ENCODE data around the gene GPD2. TPM values are rescaled to one million over a fixed set of nuclear protein-coding genes. Genes with fewer than 3 reads are reported as not detected.

Gene GPD2
- total RNA-seq, 6 experiments from 2014 or later: 3.2 to 8.8 (median 4.8) TPM

DNA sequence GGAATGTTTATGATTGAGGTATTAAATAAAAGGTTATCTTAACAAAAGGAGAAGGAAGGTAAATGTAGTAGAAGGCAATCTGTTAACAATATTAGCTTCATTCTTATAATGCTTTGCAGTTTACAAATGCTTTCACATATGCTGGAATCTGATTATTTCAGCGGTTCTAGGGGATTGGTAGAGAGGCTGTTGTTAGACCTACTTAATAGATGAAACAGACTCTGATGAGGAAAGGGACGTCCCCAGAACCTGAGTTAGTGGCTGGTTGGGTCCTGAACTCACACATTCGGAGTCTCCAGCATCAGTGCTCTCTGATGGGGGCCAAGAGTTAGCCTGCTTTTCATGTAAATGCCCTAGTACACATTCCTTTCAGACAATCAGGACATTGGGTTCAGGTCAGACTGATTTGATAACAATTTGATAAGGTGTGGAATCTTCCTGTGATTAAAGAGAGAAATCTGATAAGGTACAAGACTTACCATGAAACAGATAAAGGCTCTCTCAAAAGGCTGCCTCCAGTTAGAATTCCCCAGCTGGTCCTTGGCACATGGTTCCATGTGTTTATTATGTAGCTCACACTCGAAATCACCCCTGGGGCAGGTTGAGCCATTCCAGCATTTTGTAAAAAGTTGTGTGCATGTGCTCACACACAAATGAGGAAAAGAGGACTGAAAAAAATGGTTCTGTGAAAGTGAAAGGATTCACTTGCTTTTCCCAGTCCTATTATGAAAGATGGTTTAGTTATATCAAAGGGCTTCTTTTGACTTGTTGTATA, 103.1 kb downstream of the GPD2 start:
- no peak overlapping the region for H3K4me3 ChIP-seq
- no peak for ATAC-seq
- no peaks in the 10 kb centered on the region for H3K9me3 ChIP-seq
- no peak for DNase-seq
- no peaks in the 10 kb centered on the region for H3K4me1 ChIP-seq
- intact Hi-C loops (cut with DNase I): no loop called here
- H3K27me3 ChIP-seq: no peaks in the 10 kb centered on the region
- no peak for TF ChIP-seq POLR2A (IDR thresholded peaks at IDR 0.05)
- TF ChIP-seq, protein P1, sequence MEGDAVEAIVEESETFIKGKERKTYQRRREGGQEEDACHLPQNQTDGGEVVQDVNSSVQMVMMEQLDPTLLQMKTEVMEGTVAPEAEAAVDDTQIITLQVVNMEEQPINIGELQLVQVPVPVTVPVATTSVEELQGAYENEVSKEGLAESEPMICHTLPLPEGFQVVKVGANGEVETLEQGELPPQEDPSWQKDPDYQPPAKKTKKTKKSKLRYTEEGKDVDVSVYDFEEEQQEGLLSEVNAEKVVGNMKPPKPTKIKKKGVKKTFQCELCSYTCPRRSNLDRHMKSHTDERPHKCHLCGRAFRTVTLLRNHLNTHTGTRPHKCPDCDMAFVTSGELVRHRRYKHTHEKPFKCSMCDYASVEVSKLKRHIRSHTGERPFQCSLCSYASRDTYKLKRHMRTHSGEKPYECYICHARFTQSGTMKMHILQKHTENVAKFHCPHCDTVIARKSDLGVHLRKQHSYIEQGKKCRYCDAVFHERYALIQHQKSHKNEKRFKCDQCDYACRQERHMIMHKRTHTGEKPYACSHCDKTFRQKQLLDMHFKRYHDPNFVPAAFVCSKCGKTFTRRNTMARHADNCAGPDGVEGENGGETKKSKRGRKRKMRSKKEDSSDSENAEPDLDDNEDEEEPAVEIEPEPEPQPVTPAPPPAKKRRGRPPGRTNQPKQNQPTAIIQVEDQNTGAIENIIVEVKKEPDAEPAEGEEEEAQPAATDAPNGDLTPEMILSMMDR (IDR thresholded peaks at IDR 0.05): no peak
- 90% methylated on average over 4 of the region's 4 CpGs for WGBS (ENCODE audit: insufficient coverage, low coverage, low lambda C conversion rate, missing lambda C conversion rate)
- no peaks in the 10 kb centered on the region for H3K36me3 ChIP-seq
- no peak overlapping the region for H3K27ac ChIP-seq

DNA sequence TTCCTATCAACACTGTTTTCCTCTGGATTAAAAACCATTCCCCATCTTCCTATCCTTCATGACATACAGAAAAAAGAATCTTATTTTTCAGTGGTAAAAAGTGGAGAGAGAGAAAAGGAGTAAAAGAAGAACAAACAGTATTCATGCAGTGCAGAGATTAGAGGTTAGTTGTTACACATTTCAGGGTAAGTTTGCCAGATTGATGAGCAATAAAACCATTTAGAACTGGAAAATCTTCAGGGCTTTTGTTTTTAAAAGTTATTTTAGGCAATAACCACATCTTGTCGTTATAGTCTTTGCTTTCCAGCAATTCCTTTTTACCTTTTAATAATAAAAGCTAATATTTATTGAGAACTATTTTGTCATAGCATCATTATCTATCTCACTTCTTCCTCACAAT, 104.5 kb downstream of the GPD2 start:
- ATAC-seq (no peak), DNase-seq (no peak)
- H3K36me3 ChIP-seq: no peaks in the 10 kb centered on the region
- no peak overlapping the region for H3K27ac ChIP-seq
- no peaks in the 10 kb centered on the region for H3K27me3 ChIP-seq
- no peak overlapping the region for H3K4me3 ChIP-seq
- no peak for TF ChIP-seq POLR2A (IDR thresholded peaks at IDR 0.05)
- H3K4me1 ChIP-seq: no peaks in the 10 kb centered on the region
- H3K9me3 ChIP-seq: no peaks in the 10 kb centered on the region
- 35% methylated on average over 1 of the region's 1 CpG for WGBS (ENCODE audit: insufficient coverage, low coverage, low lambda C conversion rate, missing lambda C conversion rate)
- intact Hi-C loops (cut with DNase I): no loop called here

GRCh38 chr2:156541229-156541628, 105.0 kb downstream of the GPD2 start:
- Histone ChIP-seq H3K4me1 (no peaks in the 10 kb centered on the region), H3K27ac (no peak overlapping the region), H3K4me3 (no peak overlapping the region), H3K27me3 (no peaks in the 10 kb centered on the region), H3K36me3 (no peaks in the 10 kb centered on the region), H3K9me3 (no peaks in the 10 kb centered on the region)
- no peak for ATAC-seq
- no peak for DNase-seq
- intact Hi-C loops (cut with DNase I): no loop called here
- TF ChIP-seq, protein P1 (IDR thresholded peaks at IDR 0.05): no peak
- no peak for TF ChIP-seq POLR2A (IDR thresholded peaks at IDR 0.05)

DNA sequence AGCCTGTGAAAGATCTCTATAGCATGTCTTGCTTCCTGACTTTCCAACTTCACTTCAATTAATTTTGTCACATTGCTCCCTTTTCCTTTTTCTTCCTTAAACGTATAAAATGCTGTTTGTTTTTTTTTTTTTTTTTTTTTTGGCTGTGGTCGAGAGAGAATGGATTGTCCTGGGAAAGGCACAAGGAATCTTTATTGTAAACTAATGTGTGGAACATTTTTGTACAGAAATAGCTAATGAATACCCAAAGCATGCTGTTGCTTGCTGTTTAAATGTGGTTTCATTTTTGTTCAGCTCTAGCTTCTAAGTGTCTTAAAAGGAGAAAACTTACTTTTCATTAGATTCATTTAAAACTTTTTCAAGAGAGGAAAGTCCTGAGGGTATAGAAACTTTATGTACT, 105.5 kb downstream of the GPD2 start:
- DNase-seq: no peak
- intact Hi-C loops (cut with DNase I): no loop called here
- Histone ChIP-seq H3K27me3 (no peaks in the 10 kb centered on the region), H3K9me3 (no peaks in the 10 kb centered on the region), H3K27ac (no peak overlapping the region), H3K36me3 (no peaks in the 10 kb centered on the region), H3K4me1 (no peaks in the 10 kb centered on the region), H3K4me3 (no peak overlapping the region)
- ATAC-seq: no peak
- TF ChIP-seq, protein P1 (IDR thresholded peaks at IDR 0.05): no peak
- no peak for TF ChIP-seq POLR2A (IDR thresholded peaks at IDR 0.05)
- 53% methylated on average over 2 of the region's 2 CpGs for WGBS (ENCODE audit: insufficient coverage, low coverage, low lambda C conversion rate, missing lambda C conversion rate)

DNA sequence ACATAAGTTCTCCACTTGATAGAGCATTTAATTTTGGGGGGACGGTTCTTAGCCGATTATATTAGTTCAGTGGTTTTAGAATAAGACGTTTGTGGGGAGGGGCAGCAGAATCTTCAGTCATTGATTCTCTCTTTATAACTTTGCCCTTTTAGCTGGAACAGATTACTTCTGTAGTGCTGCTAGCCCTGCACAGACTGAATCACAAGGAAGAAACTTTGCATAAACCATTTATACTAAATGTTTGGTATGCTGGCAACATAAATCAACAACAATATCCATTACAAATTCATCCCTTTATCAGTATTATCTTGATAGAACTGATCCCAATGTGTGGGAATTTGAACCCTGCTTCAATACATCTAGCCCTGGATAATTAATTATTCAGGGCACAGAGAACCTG, 112.2 kb downstream of the GPD2 start:
- no peaks in the 10 kb centered on the region for H3K27me3 ChIP-seq
- intact Hi-C loops (cut with DNase I): no loop called here
- TF ChIP-seq, protein P1 (IDR thresholded peaks at IDR 0.05): no peak
- TF ChIP-seq POLR2A (IDR thresholded peaks at IDR 0.05): no peak
- 70% methylated on average over 2 of the region's 3 CpGs for WGBS (ENCODE audit: insufficient coverage, low coverage, low lambda C conversion rate, missing lambda C conversion rate)
- DNase-seq (no peak), ATAC-seq (no peak)
- H3K36me3 ChIP-seq: no peaks in the 10 kb centered on the region
- no peak overlapping the region for H3K4me3 ChIP-seq
- no peaks in the 10 kb centered on the region for H3K9me3 ChIP-seq
- no peaks in the 10 kb centered on the region for H3K4me1 ChIP-seq
- H3K27ac ChIP-seq: no peak overlapping the region
